Keratinocyte (primary cell): ENCODE results near the gene CCDC107.

ENCODE experiments used
- CTCF ChIP-seq, 3 experiments: IDR thresholded peaks in 1 of 3; conservative IDR thresholded peaks in 1 of 3; optimal IDR thresholded peaks in 1 of 3; 2 replicates in 2 of 3; 3 replicates in 1 of 3; pipeline versions ENCODE3 to v1.5.1; 2011; ENCODE audit warnings: low read length in 3 of 3, mild to moderate bottlenecking in 3 of 3, moderate library complexity in 2 of 3, control low read depth in 1 of 3, inconsistent platforms in 1 of 3; ENCODE audit not compliant: insufficient read depth in 2 of 3; ENCODE audit errors: extremely low read depth in 1 of 3
- EZH2 ChIP-seq: IDR thresholded peaks from one replicate; pipeline ENCODE4 v1.6.1; 2012; ENCODE audit warnings: inconsistent platforms, mild to moderate bottlenecking, low read length, moderate library complexity

- TF ChIP-seq CTCF (optimal IDR thresholded peaks at IDR 0.05 in 1 of 3, IDR thresholded peaks at IDR 0.05 in 1 of 3, conservative IDR thresholded peaks at IDR 0.05 in 1 of 3; ENCODE audit: extremely low read depth in 1 of 3, insufficient read depth in 2 of 3, low read length in 3 of 3): no peak
- TF ChIP-seq EZH2: no peak
Observed at GRCh38 chr9:35636135-35636876, 21.8 kb upstream of the CCDC107 start.
